Common myeloid progenitor, CD34-positive (primary cell): ENCODE results near the gene CDC42SE1.

Experiments used
- CTCF ChIA-PET: fragments of 350-600 bp; sonication (Branson Sonifier 250); formaldehyde crosslinking; loops from one replicate; lab custom pipeline; 2021; ENCODE audit warnings: antibody characterized with exemption; lab: Charles Lee
- POLR2A ChIA-PET: fragments of 350-600 bp; sonication (Branson Sonifier 250); formaldehyde crosslinking; loops from one replicate; lab custom pipeline; 2021; ENCODE audit warnings: antibody characterized with exemption; lab: Charles Lee
- DNase-seq, 3 donors: peaks; one replicate each; pipeline versions ENCODE4 v3.0.0 to v3.0.0-alpha.2; 2013
- H3K27ac ChIP-seq, 2 experiments: 1 replicate in 1 of 2; 2 replicates in 1 of 2; pipeline ENCODE4 v1.7.0; 2013; ENCODE audit warnings: inconsistent platforms in 2 of 2, low read length in 2 of 2, mild to moderate bottlenecking in 2 of 2, low read depth in 1 of 2, moderate library complexity in 1 of 2; ENCODE audit not compliant: severe bottlenecking in 2 of 2, insufficient read depth in 1 of 2, poor library complexity in 1 of 2
- H3K27me3 ChIP-seq, 5 experiments: replicated peaks in 2 of 5; 1 replicate in 3 of 5; 2 replicates in 2 of 5; pipeline versions ENCODE4 v1.6.1 to v1.7.0; 2013; ENCODE audit warnings: low read length in 4 of 5, mild to moderate bottlenecking in 2 of 5, moderate library complexity in 2 of 5, inconsistent platforms in 1 of 5; ENCODE audit not compliant: insufficient read depth in 5 of 5, control insufficient read depth in 4 of 5
- H3K36me3 ChIP-seq, 4 experiments: 1 replicate in 2 of 4; 2 replicates in 2 of 4; pipeline versions ENCODE4 v1.6.1 to v1.7.0; 2013; ENCODE audit warnings: low read length in 3 of 4, control low read depth in 1 of 4, mild to moderate bottlenecking in 1 of 4; ENCODE audit not compliant: control insufficient read depth in 4 of 4, insufficient read depth in 4 of 4
- H3K4me1 ChIP-seq, 4 experiments: 1 replicate in 3 of 4; 2 replicates in 1 of 4; pipeline versions ENCODE4 v1.6.1 to v1.7.1; 2013; ENCODE audit warnings: low read length in 3 of 4, mild to moderate bottlenecking in 3 of 4, control low read depth in 1 of 4, inconsistent platforms in 1 of 4, moderate library complexity in 1 of 4; ENCODE audit not compliant: control insufficient read depth in 4 of 4, insufficient read depth in 4 of 4; ENCODE audit errors: control extremely low read depth in 1 of 4
- H3K4me3 ChIP-seq, 7 experiments: 1 replicate in 4 of 7; 2 replicates in 3 of 7; pipeline versions ENCODE4 v1.5.1 to v1.7.0; 2013; ENCODE audit warnings: mild to moderate bottlenecking in 7 of 7, low read length in 6 of 7, moderate library complexity in 6 of 7, inconsistent platforms in 2 of 7, low read depth in 2 of 7, control low read depth in 1 of 7; ENCODE audit not compliant: insufficient read depth in 4 of 7, control insufficient read depth in 1 of 7; ENCODE audit errors: extremely low read depth in 1 of 7
- H3K9me3 ChIP-seq, 5 experiments: 1 replicate in 4 of 5; 2 replicates in 1 of 5; pipeline versions ENCODE4 v1.6.1 to v1.7.1; 2013; ENCODE audit warnings: low read length in 4 of 5, mild to moderate bottlenecking in 2 of 5, inconsistent platforms in 1 of 5, low read depth in 1 of 5, moderate library complexity in 1 of 5; ENCODE audit not compliant: control insufficient read depth in 4 of 5, insufficient read depth in 2 of 5; ENCODE audit errors: control extremely low read depth in 1 of 5
- WGBS: methylation state at CpG from one replicate; pipeline ENCODE4 v1.1.5; 2013; ENCODE audit not compliant: insufficient coverage; 5-methylcytosine and 5-hydroxymethylcytosine counted together

The CDC42SE1 gene

DNA sequence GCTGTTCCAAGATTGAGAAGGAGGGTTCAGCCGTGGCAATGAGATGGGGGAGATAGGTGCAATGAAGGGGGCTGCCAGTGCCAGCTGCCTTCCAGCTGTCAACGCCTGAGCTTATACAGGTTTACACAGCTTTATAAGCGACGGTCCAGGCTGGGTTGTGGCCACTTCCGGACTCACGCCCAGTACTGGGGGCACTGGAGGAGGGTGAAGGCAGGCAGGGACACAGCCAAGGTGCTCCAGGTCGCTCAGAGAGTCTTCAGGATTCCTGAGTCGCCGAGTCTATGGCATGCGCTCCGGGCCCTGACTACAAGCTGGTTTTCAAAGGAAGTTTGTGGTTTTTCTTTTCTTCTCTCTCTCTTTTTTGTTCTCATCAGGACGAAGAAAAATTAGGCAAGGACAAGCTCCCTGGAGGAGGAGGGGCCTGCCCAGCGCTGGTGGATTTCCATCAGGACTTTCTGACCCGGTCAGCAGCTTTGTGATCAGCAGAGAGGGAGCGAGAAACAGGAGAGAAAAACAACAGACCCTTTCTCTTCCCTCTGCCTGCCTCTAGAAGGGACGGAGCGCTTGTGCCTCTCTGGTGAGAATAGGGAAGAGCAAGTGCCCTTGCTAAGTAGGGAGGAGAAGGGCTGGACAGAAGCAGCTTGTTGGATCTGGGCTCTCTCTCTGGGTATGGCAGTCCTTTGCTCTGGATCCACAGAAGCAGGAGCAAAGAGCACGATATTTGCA is 52.9 kb downstream of the CDC42SE1 start, which contains the start of gene MINDY1:
Gene MINDY1 (minus strand): TSS at position 576 of the 726 bp plus-strand sequence. CDS start 4,285 bp downstream, outside the sequence.
- peak; percentile 73 to 81 (median 78) for DNase-seq
- peaks cover 0 to 6% (median 3%) of the 10 kb centered on the region in 4 experiments for H3K36me3 ChIP-seq
- POLR2A ChIA-PET, result interaction anchor here (0.8 to 1.7 kb wide), 5 partner anchors 9 to 53 kb away, joined by 3 to 7 read pairs (median 4); partner anchors contain the start of gene CDC42SE1
- CTCF ChIA-PET, result interaction anchor here (0.6 to 4.9 kb wide), 22 partner anchors 10 to 773 kb away, joined by 3 to 65 read pairs (median 4); partner anchors contain the start of genes ANXA9, CDC42SE1, MLLT11 and TNFAIP8L2
- H3K27me3 ChIP-seq, result no peaks in the 10 kb centered on the region
- peak within 1 kb of the TSS; percentile 95 to 98 for H3K27ac ChIP-seq
- no peaks in the 10 kb centered on the region for H3K9me3 ChIP-seq
- peaks cover 36 to 95% (median 87%) of the 10 kb centered on the region in 4 experiments for H3K4me1 ChIP-seq
- under 1% methylated on average over 13 of the region's 18 CpGs for WGBS
- H3K4me3 ChIP-seq, result peak within 1 kb of the TSS; percentile 64 to 88 (median 84)

DNA sequence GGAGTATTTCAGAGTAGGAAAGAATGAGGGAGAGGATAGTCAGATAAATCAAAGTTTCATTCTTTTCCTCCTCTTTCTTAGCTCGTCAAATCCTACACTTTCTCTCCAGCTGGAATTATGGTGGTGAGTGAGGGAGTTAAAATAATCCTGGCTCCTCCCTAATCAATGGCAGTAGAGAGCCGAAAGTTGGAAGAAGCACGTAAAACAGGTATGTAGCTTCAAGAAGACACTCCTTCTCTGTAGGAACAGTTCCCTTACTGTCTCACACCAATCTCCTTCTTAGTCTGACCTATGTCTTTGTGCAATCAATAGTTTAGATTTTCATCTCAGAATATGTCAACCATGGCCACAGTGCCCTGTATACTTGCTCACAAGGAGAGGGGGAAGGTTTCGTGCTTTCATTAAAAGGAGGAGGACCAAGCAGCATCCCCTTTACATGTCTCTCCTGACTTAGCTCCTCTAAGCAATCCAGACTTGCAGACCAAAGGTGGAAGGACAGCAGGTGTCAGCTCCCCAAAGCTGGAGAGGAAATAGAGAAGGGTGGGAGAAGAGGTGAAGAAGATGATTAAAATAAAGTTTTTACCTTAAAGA is 53.6 kb downstream of the CDC42SE1 start:
- ChIA-PET CTCF (interaction anchor here (0.6 to 4.9 kb wide), 21 partner anchors 10 to 773 kb away, joined by 3 to 65 read pairs (median 4); partner anchors contain the start of genes ANXA9, CDC42SE1, MLLT11 and TNFAIP8L2), POLR2A (interaction anchor here (0.9 to 1.7 kb wide), 5 partner anchors 8 to 45 kb away, joined by 3 to 7 read pairs (median 4); no protein-coding TSS in a partner anchor)
- peaks cover 0 to 10% (median 5%) of the 10 kb centered on the region in 4 experiments for H3K36me3 ChIP-seq
- DNase-seq, result no peak
- no CpG with 5 or more reads among the region's 4 CpGs for WGBS
- H3K4me3 ChIP-seq, result peak overlapping the region; percentile 64 to 88 (median 82)
- no peaks in the 10 kb centered on the region for H3K27me3 ChIP-seq
- peaks cover 35 to 95% (median 87%) of the 10 kb centered on the region in 4 experiments for H3K4me1 ChIP-seq
- H3K27ac ChIP-seq, result peak overlapping the region; percentile 95 to 98
- H3K9me3 ChIP-seq, result no peaks in the 10 kb centered on the region

DNA sequence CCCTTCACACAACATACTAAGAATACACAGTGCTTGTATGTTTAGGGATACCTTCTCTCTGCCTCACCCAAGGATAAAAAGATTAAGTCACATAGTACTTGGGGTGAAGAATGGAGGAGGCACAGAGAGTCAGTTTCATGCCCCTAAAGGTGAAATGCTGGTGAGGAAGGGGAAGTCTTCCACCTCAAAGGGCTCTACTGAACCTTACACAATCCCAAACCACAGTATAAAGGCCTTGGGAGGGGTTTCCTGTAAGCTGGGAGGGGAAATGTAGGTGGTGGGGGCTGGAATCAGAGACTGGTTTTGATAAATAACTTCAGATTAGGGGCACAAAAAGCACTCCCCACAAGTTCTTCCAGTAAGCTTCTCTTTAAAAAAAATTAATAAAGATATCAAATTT is 56.2 kb downstream of the CDC42SE1 start:
- Histone ChIP-seq H3K9me3 (no peaks in the 10 kb centered on the region), H3K27me3 (no peaks in the 10 kb centered on the region), H3K36me3 (peaks cover 0 to 17% (median 8%) of the 10 kb centered on the region in 4 experiments), H3K4me1 (peaks cover 35 to 95% (median 91%) of the 10 kb centered on the region in 4 experiments), H3K4me3 (peak overlapping the region in 5 of 7 experiments; percentile 17 to 63 (median 35)), H3K27ac (peak overlapping the region in 1 of 2 experiments; percentile 49)
- DNase-seq, result peak in 2 of 3 donors; percentile 37 to 42
- ChIA-PET CTCF (interaction anchor here (0.6 to 12.3 kb wide), 6 partner anchors 7 to 209 kb away, joined by 3 to 235 read pairs (median 7); partner anchors contain the start of gene ANXA9), POLR2A (interaction anchor here (1.1 kb wide), 1 partner anchor 155 kb away, joined by 4 read pairs; no protein-coding TSS in a partner anchor)

DNA sequence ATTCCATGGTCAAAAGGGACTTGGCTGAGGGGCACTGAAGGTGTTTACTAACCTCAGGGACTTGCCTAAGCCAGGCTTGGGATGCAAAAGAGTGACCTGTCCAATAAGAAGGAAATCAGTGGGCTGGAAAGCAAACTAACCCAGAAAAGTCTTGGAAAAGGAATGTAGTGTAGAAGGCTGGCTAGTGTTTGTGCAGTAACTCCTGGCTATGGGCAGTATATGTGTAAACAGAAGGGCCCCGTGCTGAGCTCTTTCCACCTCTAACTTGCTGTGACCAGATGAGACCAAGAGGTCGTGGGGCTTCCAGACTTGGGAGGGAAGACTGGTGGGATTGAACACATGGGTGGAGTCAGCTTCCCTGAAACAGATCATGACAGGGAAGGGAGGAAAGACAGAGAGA is 56.8 kb downstream of the CDC42SE1 start:
- POLR2A ChIA-PET, result interaction anchor here (1.1 kb wide), 1 partner anchor 155 kb away, joined by 4 read pairs; no protein-coding TSS in a partner anchor
- peaks cover 3 to 22% (median 12%) of the 10 kb centered on the region in 4 experiments for H3K36me3 ChIP-seq

DNA sequence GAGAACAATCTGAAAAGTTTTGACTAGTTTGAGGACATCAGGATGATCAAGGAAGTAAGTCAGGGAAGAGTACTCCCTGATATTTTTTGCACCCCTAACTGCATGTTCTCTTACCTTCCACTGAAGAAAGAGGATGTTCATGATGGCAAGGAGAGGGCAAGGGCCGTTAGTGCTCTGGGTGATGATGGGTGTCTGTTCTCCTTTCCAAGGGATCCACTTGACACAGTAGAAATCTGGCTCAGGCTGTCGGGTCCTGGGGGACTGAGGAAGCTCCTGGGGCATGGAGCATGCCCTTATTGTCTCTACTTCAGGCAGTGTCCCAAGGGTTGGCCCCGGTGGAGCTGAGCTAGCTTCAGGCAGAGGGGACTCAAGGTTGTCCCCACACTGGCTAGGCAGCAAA is 57.4 kb downstream of the CDC42SE1 start:
- POLR2A ChIA-PET, result no interaction called here
- WGBS, result 94% methylated on average over 3 of the region's 3 CpGs
- Histone ChIP-seq H3K4me1 (peaks cover 27 to 85% (median 81%) of the 10 kb centered on the region in 4 experiments), H3K27me3 (no peaks in the 10 kb centered on the region), H3K4me3 (no peak overlapping the region), H3K27ac (no peak overlapping the region), H3K9me3 (no peaks in the 10 kb centered on the region), H3K36me3 (peaks cover 3 to 25% (median 18%) of the 10 kb centered on the region in 4 experiments)
- no peak for DNase-seq
- CTCF ChIA-PET, result interaction anchor here (0.8 to 12.3 kb wide), 6 partner anchors 19 to 55 kb away, joined by 3 to 235 read pairs (median 4); partner anchors contain the start of gene ANXA9

More for the DNA sequence above, 56.8 kb downstream of the CDC42SE1 start:
- peaks cover 30 to 91% (median 86%) of the 10 kb centered on the region in 4 experiments for H3K4me1 ChIP-seq
- H3K27ac ChIP-seq, result no peak overlapping the region
- no peak for DNase-seq
- CTCF ChIA-PET, result interaction anchor here (0.8 to 12.3 kb wide), 6 partner anchors 20 to 95 kb away, joined by 3 to 235 read pairs (median 4); partner anchors contain the start of gene ANXA9
- H3K27me3 ChIP-seq, result no peaks in the 10 kb centered on the region
- no CpG with 5 or more reads among the region's 2 CpGs for WGBS
- H3K9me3 ChIP-seq, result no peaks in the 10 kb centered on the region
- peak overlapping the region in 2 of 7 experiments; percentile 26 to 61 for H3K4me3 ChIP-seq

DNA sequence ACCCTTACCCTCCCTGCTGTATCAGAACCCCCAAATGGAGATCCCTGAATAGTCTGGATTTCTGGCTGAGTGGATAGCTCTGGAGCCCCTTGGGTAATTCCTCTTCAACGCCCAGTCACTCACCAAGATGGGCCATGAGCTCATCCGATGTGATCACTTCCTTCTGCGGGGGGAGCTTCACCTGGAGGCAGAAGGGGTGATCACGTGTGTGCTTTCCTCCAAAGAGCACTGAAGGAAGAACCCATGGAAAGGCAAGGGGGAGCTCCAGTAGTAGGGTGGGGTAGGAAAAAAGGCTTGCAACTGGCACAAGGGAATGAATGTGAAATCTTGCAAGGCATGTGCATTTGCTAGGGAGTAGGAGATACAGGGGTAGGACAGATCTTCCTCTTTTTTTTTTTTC is 57.8 kb downstream of the CDC42SE1 start:
- Histone ChIP-seq H3K36me3 (peaks cover 3 to 29% (median 20%) of the 10 kb centered on the region in 4 experiments), H3K4me3 (peak overlapping the region in 1 of 7 experiments; percentile 18), H3K4me1 (peaks cover 27 to 81% (median 76%) of the 10 kb centered on the region in 4 experiments), H3K9me3 (no peaks in the 10 kb centered on the region), H3K27ac (no peak overlapping the region), H3K27me3 (no peaks in the 10 kb centered on the region)
- POLR2A ChIA-PET, result no interaction called here
- 85% methylated on average over 4 of the region's 4 CpGs for WGBS
- CTCF ChIA-PET, result interaction anchor here (0.9 to 12.3 kb wide), 5 partner anchors 19 to 55 kb away, joined by 3 to 235 read pairs (median 3); partner anchors contain the start of genes ANXA9 and C1orf56
- DNase-seq, result no peak
